B cell (primary cell): Measurements from ENCODE around the gene BRD4. TPM values are rescaled to one million over a fixed set of nuclear protein-coding genes. Genes with fewer than 3 reads are reported as not detected.

Experiments
- ATAC-seq: fragments of 200-7000 bp; cut with Tn5 transposase; one replicate; pipeline ENCODE4 v1.10.0; 2021; ENCODE audit warnings: low read depth, mild to moderate bottlenecking, moderate number of reproducible peaks, moderate library complexity
- CTCF ChIA-PET: fragments of 350-600 bp; sonication (Branson Sonifier 250); formaldehyde crosslinking; loops from one replicate; lab custom pipeline; 2021; ENCODE audit warnings: antibody characterized with exemption, inconsistent platforms; lab: Charles Lee
- POLR2A ChIA-PET: fragments of 350-600 bp; sonication (Branson Sonifier 250); formaldehyde crosslinking; loops from one replicate; lab custom pipeline; 2021; ENCODE audit warnings: antibody characterized with exemption; lab: Charles Lee
- DNase-seq: peaks from one replicate; pipeline ENCODE4 v3.0.0; 2013
- H2AFZ ChIP-seq: 2 replicates; pipeline ENCODE4 v1.6.1; 2012; ENCODE audit warnings: mild to moderate bottlenecking, low read depth, low read length; ENCODE audit not compliant: insufficient read depth, poor library complexity, severe bottlenecking
- H3K27ac ChIP-seq, 2 donors: 1 replicate in 1 of 2; 2 replicates in 1 of 2; pipeline ENCODE4 v1.5.1; 2012 to 2013; ENCODE audit warnings: low read length in 2 of 2, mild to moderate bottlenecking in 2 of 2, moderate library complexity in 1 of 2
- H3K27me3 ChIP-seq, 4 experiments: fragments of 200-600 bp in 1 of 4; sonication (generic) in 1 of 4; replicated peaks in 1 of 4; 1 replicate in 2 of 4; 2 replicates in 2 of 4; pipeline versions ENCODE4 v1.6.1 to v1.7.0; 2013 to 2016; ENCODE audit warnings: low read length in 3 of 4, mild to moderate bottlenecking in 2 of 4, mixed read lengths in 1 of 4, moderate library complexity in 1 of 4; ENCODE audit not compliant: insufficient read depth in 4 of 4, control insufficient read depth in 3 of 4; ENCODE audit errors: control extremely low read depth in 1 of 4
- H3K36me3 ChIP-seq, 2 experiments: replicated peaks in 1 of 2; 1 replicate in 1 of 2; 2 replicates in 1 of 2; pipeline versions ENCODE4 v1.6.1 to v1.7.1; 2013; ENCODE audit warnings: low read length in 1 of 2; ENCODE audit not compliant: insufficient read depth in 2 of 2, control insufficient read depth in 1 of 2; ENCODE audit errors: control extremely low read depth in 1 of 2, extremely low read depth in 1 of 2
- H3K4me1 ChIP-seq, 2 donors: fragments of 200-600 bp in 1 of 2; sonication (generic) in 1 of 2; 1 replicate in 1 of 2; 2 replicates in 1 of 2; pipeline versions ENCODE4 v1.5.1 to v1.6.1; 2013 to 2017; ENCODE audit warnings: low read length in 2 of 2; ENCODE audit not compliant: control insufficient read depth in 2 of 2, insufficient read depth in 2 of 2
- H3K4me2 ChIP-seq: replicated peaks from 2 replicates; pipeline ENCODE3; 2012; ENCODE audit warnings: mild to moderate bottlenecking, low read depth, low read length; ENCODE audit not compliant: poor library complexity, severe bottlenecking
- H3K4me3 ChIP-seq, 5 experiments: fragments of 200-600 bp in 1 of 5; sonication (generic) in 1 of 5; 1 replicate in 3 of 5; 2 replicates in 2 of 5; pipeline versions ENCODE4 v1.5.1 to v1.7.0; 2011 to 2016; ENCODE audit warnings: low read length in 4 of 5, mild to moderate bottlenecking in 4 of 5, low read depth in 2 of 5, control low read depth in 1 of 5, moderate library complexity in 1 of 5; ENCODE audit not compliant: insufficient read depth in 1 of 5; ENCODE audit errors: control extremely low read depth in 1 of 5, extremely low read depth in 1 of 5
- H3K79me2 ChIP-seq: fragments of 200-600 bp; sonication (generic); one replicate; pipeline ENCODE4 v1.6.0; 2016; ENCODE audit warnings: low read length; ENCODE audit not compliant: control insufficient read depth, insufficient read depth
- H3K9ac ChIP-seq: fragments of 200-600 bp; sonication (generic); 2 replicates; pipeline ENCODE4 v1.6.1; 2017; ENCODE audit warnings: mild to moderate bottlenecking, low read length, moderate library complexity
- H3K9me3 ChIP-seq, 3 donors: one replicate each; pipeline versions ENCODE4 v1.6.1 to v1.7.1; 2013; ENCODE audit warnings: low read length in 2 of 3; ENCODE audit not compliant: control insufficient read depth in 2 of 3, insufficient read depth in 1 of 3; ENCODE audit errors: control extremely low read depth in 1 of 3
- H4K20me1 ChIP-seq: 2 replicates; pipeline ENCODE4 v1.6.0; 2012; ENCODE audit warnings: mild to moderate bottlenecking, low read length; ENCODE audit not compliant: insufficient read depth, control insufficient read depth, poor library complexity, severe bottlenecking
- H3K27ac Mint-ChIP-seq: one replicate; pipeline ENCODE4 v1.8.0; 2021; ENCODE audit warnings: mixed read lengths
- H3K27me3 Mint-ChIP-seq: one replicate; pipeline ENCODE4 v1.8.0; 2021; ENCODE audit warnings: mixed read lengths
- H3K4me1 Mint-ChIP-seq: one replicate; pipeline ENCODE4 v1.8.0; 2021; ENCODE audit warnings: mixed read lengths
- H3K4me3 Mint-ChIP-seq: one replicate; pipeline ENCODE4 v1.8.0; 2021; ENCODE audit warnings: mixed read lengths
- H3K9me3 Mint-ChIP-seq: one replicate; pipeline ENCODE4 v1.8.0; 2022; ENCODE audit warnings: mixed read lengths; ENCODE audit not compliant: insufficient read depth
- EZH2 ChIP-seq: IDR thresholded peaks from 2 replicates; pipeline ENCODE4 v1.6.1; 2012; ENCODE audit warnings: borderline replicate concordance, low read depth, mild to moderate bottlenecking, moderate library complexity, low read length; ENCODE audit not compliant: insufficient read depth, poor library complexity, severe bottlenecking
- WGBS: methylation state at CpG from one replicate; pipeline ENCODE4 v1.1.5; 2013; ENCODE audit warnings: missing lambda C conversion rate; ENCODE audit not compliant: insufficient coverage; 5-methylcytosine and 5-hydroxymethylcytosine counted together
- intact Hi-C: fragments of 100-400 bp; cut with micrococcal nuclease; formaldehyde crosslinking; loops from one replicate; pipeline ENCODE4 v1.10.0; 2022
- polyA plus RNA-seq: library from polyadenylated mRNA; depleted of rRNA; stranded (reverse); fragments of >200 nt; gene quantifications from 2 replicates; pipeline ENCODE4 v1.2.3, GENCODE V29; 2012
- total RNA-seq, 2 donors: library from RNA; stranded (reverse); fragments of 120-200 nt in 1 of 2; gene quantifications; 1 replicate in 1 of 2; 2 replicates in 1 of 2; pipeline versions ENCODE4 v1.2.3 to v1.2.4, GENCODE V29; 2013 to 2022
- TF ChIP-seq, protein P1 (sequence below): fragments of 200-600 bp; IDR thresholded peaks from one replicate; pipeline ENCODE4 v1.8.0; 2022; ENCODE audit warnings: antibody characterized with exemption, mild to moderate bottlenecking

Gene BRD4
- total and polyA plus RNA-seq, 2 donors (not counting 1 experiment from before 2014, with no cell fraction given), result 30.7 to 209 TPM

DNA sequence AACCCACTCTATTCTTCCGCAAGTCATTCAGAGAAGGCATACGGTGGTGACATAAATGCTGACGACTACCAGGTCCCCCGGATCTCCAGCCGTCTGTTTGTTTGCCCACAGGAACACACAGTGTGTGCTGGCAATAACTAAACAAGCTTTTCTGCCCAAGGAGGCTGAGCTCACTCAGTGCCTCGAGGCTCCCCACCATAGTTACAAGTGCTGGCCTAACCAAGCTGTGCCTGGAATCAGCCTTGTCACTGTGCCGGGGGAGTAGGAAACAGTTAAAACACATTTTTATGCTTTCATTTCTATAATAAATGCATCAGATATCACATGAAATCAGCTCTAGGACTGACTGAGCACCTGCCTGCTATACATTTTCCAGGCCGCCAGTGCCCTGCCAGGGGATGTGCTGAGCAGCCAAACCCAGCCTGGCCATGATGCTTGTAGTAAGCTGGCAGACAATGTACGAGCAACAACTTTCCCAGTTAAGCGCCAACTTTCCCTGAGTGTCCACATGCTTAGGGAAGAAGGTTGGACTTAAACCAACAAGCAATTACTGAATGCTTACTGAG lies 28.1 kb downstream of the BRD4 start:
- POLR2A ChIA-PET, result no interaction called here
- TF ChIP-seq EZH2, result no peak
- TF ChIP-seq, protein P1, sequence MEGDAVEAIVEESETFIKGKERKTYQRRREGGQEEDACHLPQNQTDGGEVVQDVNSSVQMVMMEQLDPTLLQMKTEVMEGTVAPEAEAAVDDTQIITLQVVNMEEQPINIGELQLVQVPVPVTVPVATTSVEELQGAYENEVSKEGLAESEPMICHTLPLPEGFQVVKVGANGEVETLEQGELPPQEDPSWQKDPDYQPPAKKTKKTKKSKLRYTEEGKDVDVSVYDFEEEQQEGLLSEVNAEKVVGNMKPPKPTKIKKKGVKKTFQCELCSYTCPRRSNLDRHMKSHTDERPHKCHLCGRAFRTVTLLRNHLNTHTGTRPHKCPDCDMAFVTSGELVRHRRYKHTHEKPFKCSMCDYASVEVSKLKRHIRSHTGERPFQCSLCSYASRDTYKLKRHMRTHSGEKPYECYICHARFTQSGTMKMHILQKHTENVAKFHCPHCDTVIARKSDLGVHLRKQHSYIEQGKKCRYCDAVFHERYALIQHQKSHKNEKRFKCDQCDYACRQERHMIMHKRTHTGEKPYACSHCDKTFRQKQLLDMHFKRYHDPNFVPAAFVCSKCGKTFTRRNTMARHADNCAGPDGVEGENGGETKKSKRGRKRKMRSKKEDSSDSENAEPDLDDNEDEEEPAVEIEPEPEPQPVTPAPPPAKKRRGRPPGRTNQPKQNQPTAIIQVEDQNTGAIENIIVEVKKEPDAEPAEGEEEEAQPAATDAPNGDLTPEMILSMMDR, result no peak
- 91% methylated on average over 9 of the region's 10 CpGs for WGBS
- H3K4me2 ChIP-seq, result peak overlapping the region; percentile 21
- Mint-ChIP-seq H3K4me3 (peak overlapping the region; percentile 56), H3K4me1 (peaks cover 79% of the 10 kb centered on the region), H3K27ac (peak overlapping the region; percentile 28), H3K9me3 (no peaks in the 10 kb centered on the region), H3K27me3 (no peaks in the 10 kb centered on the region)
- no peak for ATAC-seq
- CTCF ChIA-PET, result interaction anchor here (1.0 kb wide), 1 partner anchor 21 kb away, joined by 3 read pairs; no protein-coding TSS in a partner anchor
- no peaks in the 10 kb centered on the region for H3K27me3 ChIP-seq
- H3K36me3 ChIP-seq, result peaks cover 0 to 6% of the 10 kb centered on the region in 2 experiments
- peak overlapping the region in 1 of 2 donors; percentile 45 for H3K27ac ChIP-seq
- H3K4me1 ChIP-seq, result peaks cover 76 to 78% of the 10 kb centered on the region in 2 donors
- H4K20me1 ChIP-seq, result peaks cover 94% of the 10 kb centered on the region
- peaks cover 0 to 10% (median 0%) of the 10 kb centered on the region in 3 donors for H3K9me3 ChIP-seq
- peaks cover 100% of the 10 kb centered on the region for H3K79me2 ChIP-seq
- H3K9ac ChIP-seq, result no peak overlapping the region
- intact Hi-C loops, result loop anchor here (2.0 kb wide), 1 partner anchor 15 kb away; no protein-coding TSS in a partner anchor
- no peak for DNase-seq
- H3K4me3 ChIP-seq, result no peak overlapping the region
- no peak overlapping the region for H2AFZ ChIP-seq
